ENCODE results near the gene GNAL.

DNA sequence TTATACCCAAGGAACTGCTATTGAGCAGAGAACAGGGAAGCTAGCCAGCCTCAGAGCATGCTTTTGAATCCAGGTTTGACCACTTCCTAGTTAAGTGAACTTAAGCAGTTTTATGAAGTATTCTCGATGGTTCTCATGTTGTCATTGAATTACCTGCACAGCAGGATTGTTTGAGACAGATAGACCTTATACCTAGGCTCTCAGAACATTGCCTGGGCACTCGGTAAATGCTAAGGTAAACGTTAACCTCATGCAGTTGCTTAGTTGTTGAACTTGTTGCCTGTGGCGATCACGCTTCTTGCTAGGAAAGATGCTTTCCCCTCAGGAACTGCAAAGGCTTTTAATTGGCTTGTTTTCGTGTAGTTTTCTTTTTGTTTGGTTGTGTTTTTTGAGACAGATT is 128.2 kb downstream of the GNAL start:
- TF ChIP-seq, protein P1, sequence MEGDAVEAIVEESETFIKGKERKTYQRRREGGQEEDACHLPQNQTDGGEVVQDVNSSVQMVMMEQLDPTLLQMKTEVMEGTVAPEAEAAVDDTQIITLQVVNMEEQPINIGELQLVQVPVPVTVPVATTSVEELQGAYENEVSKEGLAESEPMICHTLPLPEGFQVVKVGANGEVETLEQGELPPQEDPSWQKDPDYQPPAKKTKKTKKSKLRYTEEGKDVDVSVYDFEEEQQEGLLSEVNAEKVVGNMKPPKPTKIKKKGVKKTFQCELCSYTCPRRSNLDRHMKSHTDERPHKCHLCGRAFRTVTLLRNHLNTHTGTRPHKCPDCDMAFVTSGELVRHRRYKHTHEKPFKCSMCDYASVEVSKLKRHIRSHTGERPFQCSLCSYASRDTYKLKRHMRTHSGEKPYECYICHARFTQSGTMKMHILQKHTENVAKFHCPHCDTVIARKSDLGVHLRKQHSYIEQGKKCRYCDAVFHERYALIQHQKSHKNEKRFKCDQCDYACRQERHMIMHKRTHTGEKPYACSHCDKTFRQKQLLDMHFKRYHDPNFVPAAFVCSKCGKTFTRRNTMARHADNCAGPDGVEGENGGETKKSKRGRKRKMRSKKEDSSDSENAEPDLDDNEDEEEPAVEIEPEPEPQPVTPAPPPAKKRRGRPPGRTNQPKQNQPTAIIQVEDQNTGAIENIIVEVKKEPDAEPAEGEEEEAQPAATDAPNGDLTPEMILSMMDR (IDR thresholded peaks at IDR 0.05 in 4 of 5, conservative IDR thresholded peaks at IDR 0.05 in 1 of 5), result no peak
- TF ChIP-seq POLR2A (IDR thresholded peaks at IDR 0.05), result no peak
